Duodenal mucosa (tissue), 2 donors: Measurements from ENCODE around the gene PLXNC1.

Experiments
- H3K27ac ChIP-seq: one replicate; pipeline ENCODE4 v1.7.0; 2013; ENCODE audit warnings: low read depth, low read length
- H3K27me3 ChIP-seq, 2 donors: one replicate each; pipeline ENCODE4 v1.7.0; 2013; ENCODE audit warnings: low read length in 2 of 2, control low read depth in 1 of 2; ENCODE audit not compliant: insufficient read depth in 2 of 2, control insufficient read depth in 1 of 2
- H3K36me3 ChIP-seq, 2 donors: one replicate each; pipeline ENCODE4 v1.7.0; 2013; ENCODE audit warnings: low read length in 2 of 2, control low read depth in 1 of 2; ENCODE audit not compliant: insufficient read depth in 2 of 2, control insufficient read depth in 1 of 2
- H3K4me1 ChIP-seq, 2 donors: one replicate each; pipeline ENCODE4 v1.7.0; 2013; ENCODE audit warnings: low read length in 2 of 2, control low read depth in 1 of 2; ENCODE audit not compliant: insufficient read depth in 2 of 2, control insufficient read depth in 1 of 2
- H3K4me3 ChIP-seq, 2 donors: one replicate each; pipeline ENCODE4 v1.7.0; 2013; ENCODE audit warnings: low read length in 2 of 2, low read depth in 1 of 2
- H3K9ac ChIP-seq, 2 donors: one replicate each; pipeline ENCODE4 v1.7.0; 2013; ENCODE audit warnings: low read length in 2 of 2, low read depth in 1 of 2
- H3K9me3 ChIP-seq, 2 donors: one replicate each; pipeline ENCODE4 v1.7.0; 2013; ENCODE audit warnings: low read length in 2 of 2, control low read depth in 1 of 2; ENCODE audit not compliant: control insufficient read depth in 1 of 2

The PLXNC1 gene

DNA sequence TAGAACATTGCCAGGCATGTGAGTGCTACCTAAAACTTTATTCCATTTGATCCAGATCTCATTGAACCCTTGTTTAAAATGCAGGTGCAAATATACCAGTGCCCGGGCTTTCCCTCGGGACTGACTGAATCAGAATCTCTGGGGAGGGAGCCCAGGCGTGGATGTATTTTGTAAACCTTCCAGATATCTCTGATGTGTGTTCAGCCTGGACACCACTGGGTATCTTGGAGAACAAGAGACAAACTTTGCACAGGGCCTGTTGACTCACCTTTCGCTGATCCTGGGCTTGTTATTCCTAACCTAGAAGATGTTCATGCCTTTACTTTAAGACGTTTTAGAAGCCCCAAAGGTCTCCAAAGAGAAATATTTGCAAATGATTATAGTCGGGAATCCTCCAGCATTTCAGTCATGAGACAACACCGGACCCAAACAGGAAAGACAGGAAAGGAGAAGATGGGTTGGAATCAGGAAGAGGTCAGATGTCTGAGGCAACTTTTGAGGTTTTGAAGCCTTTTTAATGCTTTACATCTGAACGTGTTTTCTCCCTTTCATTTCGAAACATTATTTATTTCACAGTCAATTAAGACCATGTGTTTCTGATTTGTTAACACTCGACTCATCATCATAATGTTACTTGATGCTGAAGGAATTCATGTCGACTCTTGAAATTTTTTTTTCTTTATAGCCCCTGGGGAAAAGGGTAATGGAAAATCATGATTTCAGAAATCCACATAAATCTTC lies 118.6 kb downstream of the PLXNC1 start:
- no peaks in the 10 kb centered on the region for H3K27me3 ChIP-seq
- no peak overlapping the region for H3K4me3 ChIP-seq
- no peak overlapping the region for H3K27ac ChIP-seq
- no peaks in the 10 kb centered on the region for H3K9me3 ChIP-seq
- H3K4me1 ChIP-seq = peaks cover 9 to 23% of the 10 kb centered on the region in 2 donors
- H3K9ac ChIP-seq = peak overlapping the region in 1 of 2 donors; percentile 3
- no peaks in the 10 kb centered on the region for H3K36me3 ChIP-seq

DNA sequence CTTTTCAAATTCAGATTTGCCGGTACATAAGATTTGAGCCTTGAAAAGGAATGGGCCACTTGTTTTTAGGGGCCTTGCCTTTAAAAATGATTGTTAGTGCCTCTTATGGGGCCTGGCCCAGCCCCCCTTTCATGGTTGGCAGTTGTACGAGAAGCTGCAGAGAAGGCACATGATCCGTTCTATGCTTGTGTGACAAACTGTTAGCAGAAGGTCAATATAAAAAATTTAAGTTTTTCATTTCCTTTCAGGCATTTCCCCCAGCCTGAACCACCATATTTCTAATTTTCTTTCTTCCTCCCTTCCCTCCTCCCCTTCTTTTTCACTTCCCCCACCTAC lies 119.1 kb downstream of the PLXNC1 start:
- Histone ChIP-seq H3K27me3 (no peaks in the 10 kb centered on the region), H3K36me3 (no peaks in the 10 kb centered on the region), H3K4me1 (peaks cover 5 to 20% of the 10 kb centered on the region in 2 donors), H3K4me3 (no peak overlapping the region), H3K9me3 (no peaks in the 10 kb centered on the region), H3K27ac (no peak overlapping the region), H3K9ac (peak overlapping the region in 1 of 2 donors; percentile 3)

DNA sequence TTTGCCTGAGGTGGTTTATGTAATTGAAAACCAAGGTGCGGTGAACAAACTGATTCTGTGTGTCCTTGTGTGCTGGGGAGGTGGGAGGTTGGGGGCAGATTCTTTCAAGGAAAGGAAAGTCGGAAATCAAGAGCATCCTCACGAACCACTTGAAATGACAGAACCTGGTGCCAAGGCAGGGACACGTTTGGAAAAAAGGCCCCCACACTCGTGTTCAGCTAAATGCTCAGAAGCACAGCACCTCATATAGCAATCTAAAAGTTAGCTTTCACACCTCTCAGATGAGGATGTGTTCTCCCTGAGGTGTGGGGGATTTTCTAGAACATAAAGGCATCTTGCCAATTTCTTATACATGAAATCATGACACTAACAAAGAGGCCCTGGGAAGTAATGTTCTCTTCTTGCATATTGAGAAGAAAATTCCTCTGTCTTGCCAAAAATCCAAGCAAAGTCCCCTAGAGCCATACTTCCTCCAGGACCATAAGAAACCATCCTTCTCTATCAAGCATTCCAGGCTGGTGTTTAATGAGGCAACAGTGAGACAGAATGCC lies 119.6 kb downstream of the PLXNC1 start:
- no peak overlapping the region for H3K27ac ChIP-seq
- peaks cover 5 to 15% of the 10 kb centered on the region in 2 donors for H3K4me1 ChIP-seq
- H3K27me3 ChIP-seq = no peaks in the 10 kb centered on the region
- H3K4me3 ChIP-seq = no peak overlapping the region
- H3K36me3 ChIP-seq = no peaks in the 10 kb centered on the region
- no peak overlapping the region for H3K9ac ChIP-seq
- H3K9me3 ChIP-seq = no peaks in the 10 kb centered on the region

DNA sequence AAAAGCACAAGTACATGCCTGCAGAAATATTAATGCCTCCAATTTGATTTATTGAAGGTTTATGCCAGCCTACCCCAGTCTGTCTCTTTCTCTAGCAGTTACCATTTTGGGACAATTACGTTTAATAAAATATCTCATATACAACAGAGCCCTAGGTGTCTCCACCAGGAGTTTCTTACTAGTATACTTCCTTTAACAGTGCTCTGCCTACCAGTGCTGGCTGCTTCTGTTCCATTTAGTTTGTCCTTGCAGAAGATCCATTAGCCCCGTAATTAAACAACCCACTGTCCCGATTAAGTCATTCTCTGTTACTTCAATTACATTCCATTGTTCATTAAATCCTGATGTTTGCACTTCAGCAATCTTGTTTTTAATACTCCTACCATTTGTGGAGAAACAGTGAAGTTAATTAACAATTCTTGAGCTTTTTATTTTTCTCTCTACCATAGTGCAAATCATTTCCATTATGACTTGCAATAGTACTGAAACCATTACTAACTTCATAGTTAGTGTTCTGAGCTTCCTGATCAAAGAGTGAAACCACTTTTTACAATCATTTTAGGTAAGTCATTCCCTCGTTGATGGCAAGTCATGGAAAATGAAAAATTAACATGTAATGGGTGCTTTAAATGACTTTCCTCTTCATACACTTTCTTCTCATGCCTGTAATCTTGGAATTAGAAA lies 121.1 kb downstream of the PLXNC1 start:
- H3K27me3 ChIP-seq = no peaks in the 10 kb centered on the region

DNA sequence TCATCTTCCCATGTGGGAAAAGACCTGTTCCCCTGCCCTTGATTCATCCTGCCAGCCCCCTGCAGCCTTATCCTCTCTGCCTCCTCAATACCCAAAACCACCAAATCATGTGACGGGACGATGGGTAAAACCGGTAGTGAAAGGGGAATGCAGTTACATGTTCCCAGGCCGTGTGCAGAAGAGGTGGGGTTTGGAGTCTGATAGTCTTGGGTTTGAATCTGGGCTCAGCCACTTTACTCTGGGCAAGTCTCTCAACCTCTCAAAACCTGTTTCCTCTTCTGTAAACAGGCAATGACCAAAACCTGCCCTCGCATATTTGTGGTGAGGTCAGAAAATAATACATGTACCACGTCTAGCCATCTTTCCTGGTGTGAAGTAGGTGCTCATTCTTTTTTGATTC lies 123.0 kb downstream of the PLXNC1 start:
- Histone ChIP-seq H3K36me3 (no peaks in the 10 kb centered on the region), H3K9me3 (no peaks in the 10 kb centered on the region), H3K4me1 (peaks cover 0 to 8% of the 10 kb centered on the region in 2 donors), H3K27ac (no peak overlapping the region), H3K4me3 (no peak overlapping the region), H3K27me3 (no peaks in the 10 kb centered on the region), H3K9ac (no peak overlapping the region)

More for the DNA sequence above, 121.1 kb downstream of the PLXNC1 start:
- H3K9ac ChIP-seq = no peak overlapping the region
- H3K4me1 ChIP-seq = peaks cover 0 to 8% of the 10 kb centered on the region in 2 donors
- no peak overlapping the region for H3K4me3 ChIP-seq
- H3K36me3 ChIP-seq = no peaks in the 10 kb centered on the region
- no peaks in the 10 kb centered on the region for H3K9me3 ChIP-seq
- no peak overlapping the region for H3K27ac ChIP-seq

DNA sequence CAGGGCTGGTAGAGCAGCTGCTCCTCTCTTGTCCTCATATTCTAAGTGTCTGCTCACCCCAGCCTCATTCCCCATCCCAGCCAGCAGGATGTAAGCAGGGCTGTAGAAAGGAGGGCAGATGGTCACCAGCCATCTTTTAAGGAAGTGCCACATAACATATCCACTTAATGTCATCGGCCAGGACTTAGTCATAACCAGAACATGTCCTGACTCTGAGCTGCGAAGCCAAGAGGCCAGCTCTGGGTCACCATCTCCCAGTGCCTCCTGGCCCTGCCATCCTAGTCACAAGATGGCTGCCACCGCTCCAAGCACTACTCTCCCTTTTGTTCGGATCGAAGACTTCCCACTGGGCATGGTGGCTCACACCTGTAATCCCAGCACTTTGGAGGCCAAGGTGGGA lies 123.9 kb downstream of the PLXNC1 start:
- Histone ChIP-seq H3K4me3 (no peak overlapping the region), H3K36me3 (no peaks in the 10 kb centered on the region), H3K27ac (no peak overlapping the region), H3K9ac (no peak overlapping the region), H3K9me3 (no peaks in the 10 kb centered on the region), H3K4me1 (peaks cover 4% of the 10 kb centered on the region in 2 donors), H3K27me3 (no peaks in the 10 kb centered on the region)

DNA sequence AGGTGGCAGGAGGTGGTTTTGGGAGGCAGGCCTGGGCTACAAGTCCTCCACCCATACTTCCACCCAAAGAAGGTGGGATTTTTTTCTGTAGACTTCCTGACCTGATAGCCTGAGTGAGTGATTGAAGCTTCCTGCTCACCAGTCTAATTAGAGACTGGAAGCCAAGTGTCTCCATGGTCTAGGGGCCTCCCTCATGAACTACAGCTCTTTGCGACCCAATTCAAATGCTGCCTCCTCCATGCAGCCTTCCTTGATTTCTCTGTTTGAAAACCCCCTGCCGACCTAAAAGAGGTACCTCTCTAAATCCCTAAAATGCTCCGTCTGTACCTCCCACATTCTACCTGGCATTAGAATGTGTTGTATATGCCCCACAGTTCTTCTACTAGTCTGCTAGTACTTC lies 124.9 kb downstream of the PLXNC1 start:
- Histone ChIP-seq H3K9me3 (no peaks in the 10 kb centered on the region), H3K4me3 (no peak overlapping the region), H3K36me3 (no peaks in the 10 kb centered on the region), H3K27me3 (no peaks in the 10 kb centered on the region), H3K9ac (no peak overlapping the region), H3K4me1 (peaks cover 7 to 8% of the 10 kb centered on the region in 2 donors), H3K27ac (no peak overlapping the region)

DNA sequence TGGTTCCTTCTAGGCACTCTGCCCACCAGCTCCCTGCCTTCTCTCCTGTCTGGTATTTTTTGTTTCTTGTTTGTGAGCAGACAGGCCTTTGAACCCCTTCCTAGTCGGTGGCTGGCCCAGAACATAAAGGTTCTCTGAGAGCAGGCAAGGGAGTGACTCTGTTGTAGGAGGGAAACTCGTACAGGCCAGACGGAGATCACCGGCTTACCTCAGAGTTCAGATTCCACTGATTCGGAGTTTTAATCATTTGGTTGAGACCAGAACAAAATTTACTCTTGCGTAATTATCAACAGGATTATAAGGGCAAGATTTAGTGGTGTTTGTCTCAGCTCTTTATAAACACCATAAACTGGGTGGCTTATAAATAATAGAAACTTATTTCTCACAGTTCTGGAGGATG lies 128.3 kb downstream of the PLXNC1 start:
- Histone ChIP-seq H3K9me3 (no peaks in the 10 kb centered on the region), H3K4me3 (no peak overlapping the region), H3K36me3 (no peaks in the 10 kb centered on the region), H3K4me1 (peaks cover 3 to 7% of the 10 kb centered on the region in 2 donors), H3K27ac (no peak overlapping the region), H3K27me3 (no peaks in the 10 kb centered on the region), H3K9ac (no peak overlapping the region)

DNA sequence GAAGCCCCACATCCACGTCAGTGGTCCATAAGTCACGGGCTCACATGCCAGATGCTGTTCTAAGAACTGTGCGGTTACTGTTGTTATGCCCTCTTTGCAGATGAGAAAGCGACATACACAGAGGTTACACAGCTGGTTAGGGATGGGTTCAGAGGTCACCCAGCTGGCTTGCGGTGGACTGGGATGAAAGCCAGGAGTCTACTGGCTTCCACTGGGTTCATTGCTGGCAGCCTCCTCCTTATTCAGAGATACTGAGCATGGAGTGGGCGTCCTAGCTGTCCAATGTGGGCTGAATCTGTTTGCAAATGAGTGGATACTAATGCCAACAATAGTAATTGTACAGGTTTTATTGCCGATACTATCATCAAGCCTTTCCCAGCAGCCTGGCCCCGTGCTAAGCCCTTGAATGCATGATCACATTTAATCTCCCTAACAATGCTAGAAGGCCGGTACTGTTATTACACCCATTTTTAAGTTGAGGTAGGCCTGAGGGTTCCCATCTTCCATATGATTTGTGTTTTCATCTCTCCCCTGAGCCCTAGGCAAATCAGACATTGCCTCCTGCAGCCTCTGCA lies 129.1 kb downstream of the PLXNC1 start:
- H3K27ac ChIP-seq = no peak overlapping the region
- no peaks in the 10 kb centered on the region for H3K27me3 ChIP-seq
- no peak overlapping the region for H3K9ac ChIP-seq
- H3K9me3 ChIP-seq = no peaks in the 10 kb centered on the region
- H3K36me3 ChIP-seq = no peaks in the 10 kb centered on the region
- no peak overlapping the region for H3K4me3 ChIP-seq
- H3K4me1 ChIP-seq = peaks cover 7 to 8% of the 10 kb centered on the region in 2 donors

DNA sequence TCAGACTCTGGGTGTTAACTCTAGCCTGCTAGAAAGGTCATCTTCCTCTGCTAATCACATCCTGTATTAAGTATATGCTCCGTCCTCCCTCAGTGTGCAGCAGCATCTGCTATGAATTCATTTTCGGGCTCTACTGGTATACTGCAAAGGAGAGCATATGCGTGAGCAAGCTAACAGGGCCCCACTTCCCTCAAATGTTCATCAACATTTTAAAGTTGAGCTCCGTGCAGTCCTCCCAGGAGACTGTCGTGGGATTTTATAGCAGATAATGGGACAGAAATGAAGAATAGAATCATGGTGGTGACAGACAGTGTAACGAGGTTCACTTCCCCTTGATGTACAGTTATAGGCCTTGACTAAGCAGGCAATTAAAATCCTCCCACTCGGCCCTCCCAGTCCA lies 131.7 kb downstream of the PLXNC1 start:
- H3K9me3 ChIP-seq = no peaks in the 10 kb centered on the region
- H3K9ac ChIP-seq = no peak overlapping the region
- no peak overlapping the region for H3K27ac ChIP-seq
- no peaks in the 10 kb centered on the region for H3K36me3 ChIP-seq
- no peak overlapping the region for H3K4me3 ChIP-seq
- peaks cover 14 to 15% of the 10 kb centered on the region in 2 donors for H3K4me1 ChIP-seq
- H3K27me3 ChIP-seq = no peaks in the 10 kb centered on the region
